HG03571 (cell line): Measurements from ENCODE around the gene ENKD1.

Source experiments
- ATAC-seq: cut with Tn5 transposase; IDR thresholded peaks from one replicate; pipeline ENCODE4 v1.9.1; 2021; ENCODE audit not compliant: unreplicated experiment

Gene ENKD1

DNA sequence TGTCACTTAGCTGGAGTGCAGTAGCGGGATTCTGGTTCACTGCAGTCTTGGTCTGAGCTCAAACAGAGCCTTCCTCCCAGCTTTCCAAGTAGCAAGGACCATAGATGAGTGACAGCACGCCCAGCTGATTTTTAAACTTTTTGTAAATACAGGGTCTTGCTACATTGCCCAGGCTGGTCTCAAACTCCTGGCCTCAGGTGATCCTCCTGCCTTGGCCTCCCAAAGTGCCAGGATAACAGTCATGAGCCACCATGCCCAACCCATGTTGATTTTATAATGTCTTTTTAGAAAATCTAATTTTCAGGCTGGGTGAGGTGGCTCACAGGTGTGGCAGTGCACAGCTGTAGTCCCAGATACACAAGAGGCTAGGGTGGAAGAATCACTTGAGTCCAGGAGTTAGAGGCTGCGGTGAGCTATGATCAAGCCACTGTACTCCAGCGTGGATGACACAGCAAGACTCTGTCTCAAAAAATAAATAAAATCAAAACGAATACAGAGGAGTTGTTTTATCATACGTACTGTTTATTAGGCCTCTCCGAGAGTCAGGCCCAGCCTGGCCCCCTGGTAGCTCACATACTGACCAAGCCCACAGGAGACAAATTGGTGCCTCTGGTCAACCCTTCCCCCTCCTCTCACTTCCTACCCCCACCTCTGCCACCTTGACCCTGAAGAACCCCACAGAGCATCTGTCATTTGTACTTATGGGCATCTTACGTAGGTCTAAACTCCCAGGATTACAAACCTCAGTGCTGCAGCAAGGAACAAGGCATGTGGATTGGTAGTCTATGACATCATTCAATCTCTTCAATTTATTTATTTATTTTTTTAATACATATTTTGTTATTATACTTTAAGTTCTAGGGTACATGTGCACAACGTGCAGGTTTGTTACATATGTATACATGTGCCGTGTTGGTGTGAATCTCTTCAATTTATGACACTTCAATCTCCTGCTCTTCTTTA, 13.7 kb upstream of the ENKD1 start:
- no peak for ATAC-seq

- ATAC-seq = no peak
Measured at GRCh38 chr16:67678354-67679023, 11.9 kb upstream of the ENKD1 start.

DNA sequence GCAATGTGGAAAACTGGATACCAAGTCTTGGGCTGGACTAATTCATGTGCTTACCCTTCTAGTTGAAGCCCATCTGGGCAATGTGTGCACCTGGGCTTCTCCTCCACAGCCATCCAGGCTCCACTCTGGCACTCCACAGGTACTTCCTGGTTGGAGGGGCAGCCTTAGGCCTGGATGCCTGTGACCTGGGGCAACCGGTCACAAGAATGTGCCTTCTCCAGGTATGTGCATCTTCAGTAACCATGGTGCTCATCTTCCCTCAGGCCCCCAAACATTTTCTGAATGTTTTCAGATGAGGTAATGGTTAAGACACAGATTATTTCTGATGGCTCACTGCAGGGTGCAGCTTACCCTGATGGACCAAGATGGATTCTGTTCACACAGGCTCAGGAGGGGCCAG, 11.2 kb upstream of the ENKD1 start:
- no peak for ATAC-seq

- no peak for ATAC-seq
Measured at GRCh38 chr16:67676939-67677338, 10.4 kb upstream of the ENKD1 start.

DNA sequence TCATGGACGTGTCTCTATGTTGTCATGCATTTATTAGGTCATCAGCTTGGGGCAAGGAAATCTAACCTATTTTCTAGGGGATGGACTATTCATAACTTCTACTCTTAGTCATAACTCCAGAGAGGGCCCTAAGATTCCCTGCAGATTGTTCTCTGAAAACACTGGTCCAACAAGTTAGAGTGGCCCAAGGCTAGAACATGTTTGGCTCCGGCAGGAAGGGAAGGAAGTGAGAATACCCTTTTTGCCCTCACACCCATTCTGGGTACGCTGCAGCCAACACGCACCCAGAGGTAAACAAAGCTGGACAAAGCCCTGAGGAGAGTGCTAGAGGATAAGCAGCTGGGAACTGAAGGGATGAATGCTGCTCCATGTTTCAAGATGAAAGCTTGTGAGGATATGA, 10.0 kb upstream of the ENKD1 start:
- ATAC-seq = no peak

DNA sequence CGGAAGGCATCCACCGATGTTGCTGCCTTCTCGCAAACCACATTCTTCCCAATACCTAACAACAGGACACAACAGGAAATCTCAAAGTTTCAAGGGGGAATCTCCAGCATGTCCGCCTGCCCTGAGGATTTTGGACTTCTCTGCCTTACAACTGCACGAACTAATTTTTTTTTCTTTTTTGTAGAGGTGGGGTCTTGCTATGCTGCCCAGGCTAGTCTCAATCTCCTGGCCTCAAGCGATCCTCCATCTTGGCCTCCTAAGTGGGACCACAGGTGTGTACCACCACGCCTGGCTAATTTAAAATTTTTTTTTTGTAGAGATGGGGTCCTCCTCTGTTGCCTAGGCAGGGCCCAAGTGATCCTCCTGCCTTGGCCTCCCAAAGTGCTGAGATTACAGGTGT, 9.4 kb upstream of the ENKD1 start:
- ATAC-seq = no peak

DNA sequence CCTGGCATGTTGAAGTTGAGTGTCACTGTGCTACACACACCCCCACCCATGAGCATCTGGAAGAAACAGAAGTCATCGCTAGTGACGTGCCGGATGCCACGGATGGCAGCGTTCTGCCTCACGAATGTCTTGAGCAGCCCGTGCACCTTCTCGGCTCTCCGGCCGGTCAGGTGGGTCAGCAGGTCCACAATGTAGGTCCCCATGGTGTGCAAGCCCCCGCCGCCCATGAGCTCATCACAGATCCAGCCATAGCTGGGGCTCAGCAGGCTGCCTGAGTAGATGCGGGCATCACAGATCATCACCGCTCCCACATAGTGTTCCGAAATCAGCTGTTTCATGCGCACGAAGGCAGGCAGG, 9.0 kb upstream of the ENKD1 start:
- no peak for ATAC-seq

GRCh38 chr16:67674851-67675578, 8.5 kb upstream of the ENKD1 start:
- ATAC-seq = no peak

- no peak for ATAC-seq
Measured at GRCh38 chr16:67673712-67674580, 7.4 kb upstream of the ENKD1 start.

- no peak for ATAC-seq
Measured at GRCh38 chr16:67672739-67673662, 6.5 kb upstream of the ENKD1 start.

DNA sequence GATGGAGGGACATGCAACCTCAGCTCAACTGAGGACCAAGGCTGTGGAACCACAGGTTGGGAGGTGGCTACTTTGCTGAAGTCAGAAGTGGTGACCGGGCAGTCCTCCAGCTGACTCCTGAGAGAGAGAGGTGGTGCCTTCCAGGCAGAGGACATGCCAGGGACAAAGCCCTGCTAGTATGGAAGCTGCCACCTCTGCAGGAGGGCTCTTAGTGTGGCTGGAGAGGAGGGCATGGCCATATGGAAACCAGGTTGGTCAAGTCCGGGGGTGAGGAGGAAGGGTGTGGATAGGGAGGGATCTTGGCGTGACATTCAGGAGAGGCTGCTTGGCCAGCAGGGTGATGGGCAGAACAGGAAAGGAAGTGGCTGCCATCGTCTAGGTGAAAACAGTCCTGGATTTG, 5.8 kb upstream of the ENKD1 start:
- ATAC-seq = no peak

GRCh38 chr16:67669499-67670101, 3.0 kb upstream of the ENKD1 start:
- no peak for ATAC-seq

DNA sequence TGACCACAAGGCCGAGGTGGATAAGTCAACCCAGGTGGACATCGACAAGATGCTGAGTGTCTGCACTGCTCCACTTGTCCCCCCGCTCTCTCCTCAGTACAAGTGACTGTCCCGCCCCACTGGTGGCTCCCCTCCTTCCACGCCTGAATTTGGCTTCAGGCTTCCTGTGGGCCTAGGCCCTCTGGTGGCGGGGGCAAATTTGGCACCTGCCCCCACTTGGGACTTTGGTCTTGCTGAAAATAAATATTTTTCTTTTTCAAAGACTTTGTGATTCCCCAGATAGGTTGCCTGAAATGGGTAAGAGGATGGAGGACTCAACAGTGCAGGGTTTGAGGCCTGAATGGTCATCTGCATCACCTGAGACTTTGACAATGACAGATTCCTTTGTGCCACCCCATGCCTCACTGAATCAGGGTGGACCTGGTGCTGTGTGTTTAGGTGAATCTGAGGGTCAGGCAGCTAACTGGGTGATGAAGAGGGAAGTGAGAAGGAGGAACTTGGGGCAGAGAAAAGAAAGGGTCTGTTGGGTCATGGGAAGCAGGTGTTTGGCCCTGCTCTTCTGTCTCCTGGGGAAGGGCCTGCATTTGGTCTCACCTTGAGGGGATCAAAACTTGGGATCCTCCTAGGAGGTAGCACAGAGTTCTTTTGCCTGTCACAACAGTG, 2.1 kb upstream of the ENKD1 start:
- no peak for ATAC-seq

- ATAC-seq = peak; percentile 52
Measured at GRCh38 chr16:67667817-67668494, 1.4 kb upstream of the ENKD1 start.

- no peak for ATAC-seq
Measured at GRCh38 chr16:67667453-67667816, 885 bp upstream of the ENKD1 start.

- ATAC-seq = no peak
Measured at GRCh38 chr16:67666032-67666551, 458 bp downstream of the ENKD1 start.

DNA sequence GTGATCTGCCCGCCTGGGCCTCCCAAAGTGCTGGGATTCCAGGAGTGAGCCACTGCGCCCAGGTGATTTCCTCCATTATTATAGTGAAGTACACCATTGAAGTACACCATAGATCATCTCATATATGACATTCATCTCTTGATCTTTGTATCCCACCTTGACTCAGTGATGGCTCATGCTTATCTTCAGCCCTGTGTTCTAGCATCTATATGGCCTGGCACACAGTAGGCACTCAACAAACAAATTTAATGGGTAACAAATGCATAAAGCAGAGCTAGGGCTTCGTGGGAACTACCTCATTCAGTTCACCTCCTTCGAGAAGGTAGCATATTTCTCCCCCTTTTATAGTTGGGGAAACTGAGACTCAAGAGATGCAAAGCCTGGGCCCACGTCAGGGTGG, 952 bp downstream of the ENKD1 start:
- ATAC-seq = no peak

- ATAC-seq = no peak
Measured at GRCh38 chr16:67664871-67665270, 1.7 kb downstream of the ENKD1 start.
